Dedifferentiated amniotic fluid mesenchymal stem cell (primary cell): ENCODE results near the gene ANXA4.

Source experiments
- DNase-seq: peaks from one replicate; pipeline ENCODE4 v3.0.0-alpha.2; 2016; ENCODE audit errors: extremely low spot score

The ANXA4 gene

DNA sequence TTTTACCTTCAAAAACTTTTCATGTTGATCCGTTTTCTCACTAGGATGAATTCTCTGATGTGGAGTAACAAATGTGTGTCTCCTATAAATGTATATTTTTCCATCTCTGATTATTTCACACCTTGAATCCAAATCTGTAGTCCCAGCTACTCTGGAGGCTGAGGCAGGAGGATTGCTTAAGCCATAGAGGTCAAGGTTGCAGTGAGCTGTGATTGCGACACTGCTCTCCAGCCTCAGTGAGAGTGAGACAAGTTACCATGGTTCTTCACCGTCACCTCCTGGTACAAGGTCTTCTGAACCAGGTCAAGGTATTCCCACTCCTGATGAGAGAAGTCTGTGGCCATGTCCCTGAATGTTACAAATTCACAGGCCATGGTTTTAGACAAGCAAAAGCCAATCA lies 102.6 kb downstream of the ANXA4 start:
- DNase-seq: no peak

DNA sequence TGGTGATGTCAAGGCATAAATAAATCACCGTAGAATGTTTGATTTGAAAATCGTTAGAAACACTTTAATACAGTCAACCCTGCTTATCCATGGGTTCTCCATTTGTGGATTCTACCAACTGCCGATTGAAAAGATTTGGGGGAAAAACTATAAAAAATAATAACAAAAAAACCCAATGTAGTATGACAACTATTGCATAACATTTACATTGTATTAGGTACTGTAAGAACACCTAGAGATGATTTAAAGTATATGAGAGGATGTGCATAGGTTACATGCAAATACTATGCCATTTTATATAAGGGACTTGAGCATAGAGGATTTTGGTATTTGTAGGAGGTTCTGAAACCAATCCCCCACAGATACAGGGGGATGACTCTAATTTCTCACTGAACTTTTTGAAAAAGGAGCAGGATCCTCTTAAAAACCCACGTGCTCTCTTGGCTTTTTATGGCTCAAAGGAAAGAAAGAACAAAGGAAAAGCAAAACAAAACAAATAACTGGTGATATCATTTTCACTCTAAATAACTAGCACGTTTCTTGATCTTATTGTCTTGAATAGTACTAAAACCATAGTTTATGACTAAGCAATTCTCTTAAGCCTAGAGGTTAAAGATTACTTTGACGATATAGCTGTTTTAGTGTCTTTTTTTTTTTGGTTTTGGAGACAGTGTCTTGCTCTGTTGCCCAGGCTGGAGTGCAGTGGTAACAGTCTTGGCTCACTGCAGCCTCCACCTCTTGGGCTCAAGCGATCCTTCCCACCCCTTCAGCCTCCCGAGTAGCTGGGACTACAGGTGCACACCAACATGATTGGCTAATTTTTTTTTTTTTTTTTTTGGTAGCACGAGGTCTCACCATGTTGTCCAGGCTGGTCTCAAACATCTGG lies 104.5 kb downstream of the ANXA4 start:
- no peak for DNase-seq

DNA sequence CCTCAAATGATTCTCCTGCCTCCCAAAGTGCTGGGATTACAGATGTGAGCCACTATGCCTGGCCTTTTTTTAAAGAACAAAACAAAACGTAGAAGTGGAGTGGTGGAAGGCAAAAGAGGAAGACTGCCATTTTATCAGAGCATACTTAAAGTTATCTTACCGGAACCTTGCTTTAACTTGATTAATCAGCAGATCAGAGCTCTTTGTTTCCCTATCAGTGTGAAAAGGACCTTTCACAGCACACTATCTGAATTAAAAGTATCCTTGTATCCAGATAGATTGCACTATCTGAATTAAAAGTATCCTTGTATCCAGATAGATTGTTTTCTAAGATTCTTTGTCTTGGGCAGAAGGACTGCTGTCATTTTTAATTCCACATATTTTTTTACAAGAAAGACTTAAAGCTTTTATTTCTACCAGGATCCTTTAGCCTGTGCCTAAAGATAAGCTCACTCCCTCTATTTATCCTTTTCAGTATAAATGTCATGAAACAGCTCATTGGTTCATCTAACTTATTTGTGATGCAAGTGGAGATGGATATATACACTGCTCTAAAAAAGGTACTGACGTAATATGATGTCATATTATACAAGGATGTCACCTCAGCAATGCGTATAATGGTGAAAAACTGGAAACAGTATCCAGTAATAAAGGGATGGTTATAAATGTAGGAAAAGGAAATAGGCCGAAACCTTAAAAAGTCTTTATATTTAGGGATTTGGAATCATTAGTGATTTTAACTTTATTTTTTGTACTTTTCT lies 105.3 kb downstream of the ANXA4 start:
- DNase-seq: no peak

DNA sequence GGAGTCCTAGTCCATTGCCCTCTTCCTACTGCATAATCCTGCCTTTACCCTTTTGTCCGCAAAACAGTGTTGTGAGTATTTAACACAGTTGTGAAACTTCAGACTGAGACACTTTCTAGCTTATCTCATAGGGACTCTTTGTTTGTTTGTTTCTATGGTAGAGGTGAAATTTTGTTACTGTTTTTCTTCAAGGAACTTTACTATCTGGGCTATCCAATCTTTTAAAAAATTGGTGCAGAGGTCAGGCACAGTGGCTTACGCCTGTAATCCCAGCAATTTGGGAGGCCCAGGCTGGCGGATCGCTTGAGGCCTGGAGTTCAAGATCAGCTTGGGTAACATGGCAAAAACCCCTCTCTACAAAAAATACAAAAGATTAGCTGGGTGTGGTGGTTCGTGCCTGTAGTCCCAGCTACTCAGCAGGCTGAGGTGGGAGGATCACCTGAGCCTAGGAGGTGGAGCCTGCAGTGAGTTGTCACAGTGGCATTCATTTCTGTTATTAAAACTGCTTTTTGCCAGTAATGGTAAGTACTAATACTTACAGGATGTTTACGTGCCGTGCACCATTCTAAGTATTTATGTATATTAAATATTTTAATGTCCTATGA lies 106.4 kb downstream of the ANXA4 start:
- DNase-seq: no peak

DNA sequence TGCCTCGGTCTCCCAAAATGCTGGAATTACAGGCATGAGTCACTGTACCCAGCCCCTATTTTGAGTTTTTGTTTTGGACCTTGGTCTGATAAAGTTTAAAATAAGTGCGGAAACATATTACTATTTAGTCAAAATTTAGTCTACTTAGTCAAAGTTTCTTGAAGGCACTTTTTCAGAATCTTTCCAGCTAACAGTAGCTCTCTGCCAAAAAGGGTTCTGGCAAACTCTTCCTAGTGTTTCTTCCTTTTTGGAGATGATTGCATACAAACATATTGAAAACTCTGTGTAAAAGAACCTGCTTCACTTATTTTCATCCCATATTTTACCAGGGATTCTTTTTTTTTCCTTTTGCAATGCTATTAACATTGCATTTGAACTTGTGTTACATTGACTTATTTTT lies 116.3 kb downstream of the ANXA4 start:
- DNase-seq: no peak

DNA sequence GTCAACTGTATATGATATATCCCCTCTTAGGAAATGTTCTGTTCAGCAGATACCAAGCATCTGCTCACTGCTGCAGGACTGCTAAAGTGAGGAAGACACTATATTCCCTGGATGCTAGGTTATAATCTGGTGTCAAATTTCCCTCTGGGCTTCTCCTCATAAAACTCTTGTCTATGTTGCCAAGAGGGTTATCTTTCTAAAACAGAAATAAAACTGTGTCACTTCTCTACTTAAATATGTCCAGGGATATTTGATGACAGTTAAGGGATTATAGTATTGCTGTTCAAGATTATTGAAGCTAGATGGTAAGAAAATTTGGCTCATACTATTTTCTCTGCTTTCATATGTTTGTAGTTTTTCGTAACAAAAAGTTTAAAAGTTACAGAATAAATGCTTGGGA lies 121.4 kb downstream of the ANXA4 start:
- DNase-seq: no peak
